SK-N-MC (cell line): ENCODE measurements around the gene RHOT2.

Source experiments
- DNase-seq: peaks from one replicate; pipeline ENCODE4 v3.0.0-alpha.2; 2011; ENCODE audit warnings: low read depth, low spot score
- H3K27ac ChIP-seq: fragments of 200-600 bp; sonication (generic); 2 replicates; pipeline ENCODE4 v1.5.1; 2016; ENCODE audit warnings: mixed run types
- H3K36me3 ChIP-seq: fragments of 200-600 bp; sonication (generic); 2 replicates; pipeline ENCODE4 v1.6.1; 2017; ENCODE audit warnings: antibody characterized with exemption, low read length, mixed read lengths; ENCODE audit not compliant: insufficient read depth
- H3K4me3 ChIP-seq: fragments of 200-600 bp; sonication (generic); 2 replicates; pipeline ENCODE4 v1.5.1; 2016
- H3K9ac ChIP-seq: fragments of 200-600 bp; sonication (generic); 2 replicates; pipeline ENCODE4 v1.8.0; 2017; ENCODE audit warnings: mixed run types, mixed read lengths; ENCODE audit not compliant: insufficient read length
- H3K9me3 ChIP-seq: fragments of 200-600 bp; sonication (generic); 2 replicates; pipeline ENCODE4 v1.6.1; 2017; ENCODE audit warnings: low read depth, mild to moderate bottlenecking, antibody characterized with exemption, low read length, moderate library complexity, mixed read lengths
- EZH2 ChIP-seq: fragments of 200-600 bp; sonication (generic); IDR thresholded peaks from one replicate; pipeline ENCODE4 v1.6.1; 2017; ENCODE audit warnings: antibody characterized with exemption
- FOXP2 ChIP-seq: optimal IDR thresholded peaks from 2 replicates; pipeline ENCODE3; 2011; ENCODE audit warnings: mild to moderate bottlenecking, moderate library complexity; ENCODE audit not compliant: insufficient read depth; ENCODE audit errors: extremely low read length, control extremely low read depth
- POLR2AphosphoS5 ChIP-seq: IDR thresholded peaks from 2 replicates; pipeline ENCODE4 v1.6.1; 2012; ENCODE audit warnings: mild to moderate bottlenecking, low read depth, low read length, borderline replicate concordance

Gene RHOT2

GRCh38 chr16:625977-626765 is 41.8 kb upstream of the RHOT2 start:
- H3K9me3 ChIP-seq = no peaks in the 10 kb centered on the region
- no peak overlapping the region for H3K27ac ChIP-seq
- H3K36me3 ChIP-seq = no peaks in the 10 kb centered on the region
- no peak overlapping the region for H3K4me3 ChIP-seq
- no peak for TF ChIP-seq EZH2
- no peak for TF ChIP-seq FOXP2
- TF ChIP-seq POLR2AphosphoS5 = no peak
- no peak overlapping the region for H3K9ac ChIP-seq
- DNase-seq = no peak

- no peak for TF ChIP-seq POLR2AphosphoS5
- no peak for DNase-seq
These were observed 41.0 kb upstream of the RHOT2 start for GRCh38 chr16:626787-627453.

GRCh38 chr16:627454-628239 is 40.3 kb upstream of the RHOT2 start:
- no peak overlapping the region for H3K4me3 ChIP-seq
- no peak overlapping the region for H3K27ac ChIP-seq
- no peak overlapping the region for H3K9ac ChIP-seq
- H3K9me3 ChIP-seq = no peaks in the 10 kb centered on the region
- no peaks in the 10 kb centered on the region for H3K36me3 ChIP-seq
- no peak for DNase-seq
- TF ChIP-seq POLR2AphosphoS5 (no peak), FOXP2 (no peak), EZH2 (no peak)

More at GRCh38 chr16:626787-627453, 41.0 kb upstream of the RHOT2 start:
- Histone ChIP-seq H3K9ac (no peak overlapping the region), H3K4me3 (no peak overlapping the region), H3K27ac (no peak overlapping the region), H3K36me3 (no peaks in the 10 kb centered on the region), H3K9me3 (no peaks in the 10 kb centered on the region)

GRCh38 chr16:628321-629061 is 39.4 kb upstream of the RHOT2 start:
- Histone ChIP-seq H3K4me3 (no peak overlapping the region), H3K36me3 (no peaks in the 10 kb centered on the region), H3K9me3 (no peaks in the 10 kb centered on the region), H3K9ac (no peak overlapping the region), H3K27ac (no peak overlapping the region)
- DNase-seq = no peak
- no peak for TF ChIP-seq EZH2

- no peaks in the 10 kb centered on the region for H3K36me3 ChIP-seq
- DNase-seq = no peak
- no peak overlapping the region for H3K9ac ChIP-seq
- H3K9me3 ChIP-seq = no peaks in the 10 kb centered on the region
- H3K4me3 ChIP-seq = no peak overlapping the region
- no peak for TF ChIP-seq EZH2
- H3K27ac ChIP-seq = no peak overlapping the region
These were observed 38.6 kb upstream of the RHOT2 start for GRCh38 chr16:629185-629832.

GRCh38 chr16:629833-630248 is 38.1 kb upstream of the RHOT2 start:
- Histone ChIP-seq H3K9ac (no peak overlapping the region), H3K36me3 (no peaks in the 10 kb centered on the region)
- DNase-seq = no peak

GRCh38 chr16:630249-630814 is 37.6 kb upstream of the RHOT2 start:
- no peaks in the 10 kb centered on the region for H3K36me3 ChIP-seq
- DNase-seq = no peak
- no peak overlapping the region for H3K27ac ChIP-seq
- H3K9ac ChIP-seq = no peak overlapping the region
- H3K4me3 ChIP-seq = no peak overlapping the region
- H3K9me3 ChIP-seq = no peaks in the 10 kb centered on the region
- TF ChIP-seq EZH2 (no peak), FOXP2 (no peak), POLR2AphosphoS5 (no peak)

More at GRCh38 chr16:629833-630248, 38.1 kb upstream of the RHOT2 start:
- H3K27ac ChIP-seq = no peak overlapping the region
- TF ChIP-seq EZH2 = no peak
- no peak for TF ChIP-seq POLR2AphosphoS5
- no peaks in the 10 kb centered on the region for H3K9me3 ChIP-seq
- no peak overlapping the region for H3K4me3 ChIP-seq
